ENCODE results near the gene RAD21L1.

Gene RAD21L1

GRCh38 chr20:1266167-1266973 is 40.5 kb downstream of the RAD21L1 start, which contains the start of gene SNPH:
Gene SNPH, plus strand, starts transcription at chr20:1266294. Its CDS starts 29,946 bp downstream, at chr20:1296240.
- peak within 1 kb of the TSS; percentile 76 for H3K4me3 ChIP-seq (ENCODE audit: low read depth, low read length)
- TF ChIP-seq, protein P1, sequence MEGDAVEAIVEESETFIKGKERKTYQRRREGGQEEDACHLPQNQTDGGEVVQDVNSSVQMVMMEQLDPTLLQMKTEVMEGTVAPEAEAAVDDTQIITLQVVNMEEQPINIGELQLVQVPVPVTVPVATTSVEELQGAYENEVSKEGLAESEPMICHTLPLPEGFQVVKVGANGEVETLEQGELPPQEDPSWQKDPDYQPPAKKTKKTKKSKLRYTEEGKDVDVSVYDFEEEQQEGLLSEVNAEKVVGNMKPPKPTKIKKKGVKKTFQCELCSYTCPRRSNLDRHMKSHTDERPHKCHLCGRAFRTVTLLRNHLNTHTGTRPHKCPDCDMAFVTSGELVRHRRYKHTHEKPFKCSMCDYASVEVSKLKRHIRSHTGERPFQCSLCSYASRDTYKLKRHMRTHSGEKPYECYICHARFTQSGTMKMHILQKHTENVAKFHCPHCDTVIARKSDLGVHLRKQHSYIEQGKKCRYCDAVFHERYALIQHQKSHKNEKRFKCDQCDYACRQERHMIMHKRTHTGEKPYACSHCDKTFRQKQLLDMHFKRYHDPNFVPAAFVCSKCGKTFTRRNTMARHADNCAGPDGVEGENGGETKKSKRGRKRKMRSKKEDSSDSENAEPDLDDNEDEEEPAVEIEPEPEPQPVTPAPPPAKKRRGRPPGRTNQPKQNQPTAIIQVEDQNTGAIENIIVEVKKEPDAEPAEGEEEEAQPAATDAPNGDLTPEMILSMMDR (IDR thresholded peaks at IDR 0.05; ENCODE audit: low read depth, low read length): no peak

DNA sequence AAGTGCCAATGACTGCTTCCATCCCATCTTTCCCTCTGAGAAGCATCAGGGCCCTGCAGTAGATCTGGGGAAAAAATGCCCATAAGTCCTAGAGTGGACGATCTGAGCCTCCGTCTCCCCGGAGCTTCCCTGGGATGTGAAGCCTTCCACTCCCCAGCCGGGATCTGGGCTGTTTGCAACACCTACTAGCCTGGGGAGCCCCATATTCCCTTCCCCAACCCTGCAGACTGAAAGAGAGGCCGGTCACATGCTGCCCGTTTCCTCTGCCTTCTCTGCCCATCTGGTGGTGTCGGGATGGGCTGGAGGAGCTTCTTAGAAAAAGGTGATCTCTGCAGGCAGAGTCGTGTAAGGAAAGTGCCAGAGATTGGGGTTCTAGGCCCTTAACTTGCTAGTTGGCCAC is 41.3 kb downstream of the RAD21L1 start:
- peak overlapping the region; percentile 76 for H3K4me3 ChIP-seq (ENCODE audit: low read depth, low read length)
- TF ChIP-seq, protein P1 (IDR thresholded peaks at IDR 0.05; ENCODE audit: low read depth, low read length): no peak

GRCh38 chr20:1267809-1268374 is 42.0 kb downstream of the RAD21L1 start:
- no peak overlapping the region for H3K4me3 ChIP-seq (ENCODE audit: low read depth, low read length)
- TF ChIP-seq, protein P1 (IDR thresholded peaks at IDR 0.05; ENCODE audit: low read depth, low read length): no peak

DNA sequence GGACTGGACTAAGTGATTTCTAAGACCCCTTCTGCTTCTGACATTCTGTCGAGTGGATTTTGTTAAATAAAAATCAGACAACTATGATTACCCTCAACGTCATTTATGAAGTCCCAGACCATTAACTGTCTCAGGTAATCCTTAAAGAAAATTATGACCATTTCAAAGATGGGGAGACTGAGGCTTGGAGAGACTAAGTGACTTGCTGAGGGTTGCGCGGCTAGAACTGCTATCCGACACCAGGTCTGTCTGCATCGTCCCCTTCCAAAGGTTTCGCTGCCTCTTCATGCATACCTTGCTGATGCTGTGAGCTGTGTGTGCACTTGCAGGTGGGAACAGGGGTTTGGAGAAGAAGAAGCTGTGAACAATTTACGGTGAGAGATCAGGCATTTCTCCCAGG is 43.4 kb downstream of the RAD21L1 start:
- no peak overlapping the region for H3K4me3 ChIP-seq (ENCODE audit: low read depth, low read length)
- TF ChIP-seq, protein P1 (IDR thresholded peaks at IDR 0.05; ENCODE audit: low read depth, low read length): no peak

DNA sequence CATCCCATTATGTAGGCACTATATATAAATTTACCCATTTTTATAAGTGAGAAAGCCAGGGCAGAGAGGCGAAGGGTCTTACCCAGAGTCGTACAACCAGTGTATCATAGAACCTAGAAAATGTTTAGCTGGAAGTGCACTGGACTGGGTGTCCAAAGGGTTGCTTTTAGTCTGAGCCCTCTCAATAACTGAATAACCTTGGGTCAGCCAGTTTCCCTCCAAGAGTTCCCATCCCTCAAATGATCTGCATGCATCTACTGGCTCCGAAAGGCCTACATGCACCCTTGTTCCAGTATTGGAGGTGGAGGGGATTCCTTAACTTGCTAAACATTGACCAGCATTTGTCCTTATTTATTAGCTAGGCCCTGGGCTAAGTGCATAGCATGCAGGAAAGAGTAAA is 44.0 kb downstream of the RAD21L1 start:
- TF ChIP-seq, protein P1 (IDR thresholded peaks at IDR 0.05; ENCODE audit: low read depth, low read length): no peak
- no peak overlapping the region for H3K4me3 ChIP-seq (ENCODE audit: low read depth, low read length)

GRCh38 chr20:1272368-1273100 is 46.7 kb downstream of the RAD21L1 start:
- no peak overlapping the region for H3K4me3 ChIP-seq (ENCODE audit: low read depth, low read length)
- TF ChIP-seq, protein P1 (IDR thresholded peaks at IDR 0.05; ENCODE audit: low read depth, low read length): no peak
